SU-DHL-6 (cell line): ENCODE results near the gene MROH2B.

Experiments
- H2AFZ ChIP-seq: fragments of 200-600 bp; sonication (generic); 2 replicates; pipeline ENCODE4 v1.6.1; 2014; ENCODE audit warnings: low read depth, mild to moderate bottlenecking, moderate library complexity, mixed read lengths, antibody characterized with exemption, low read length; ENCODE audit not compliant: severe bottlenecking
- H3F3A ChIP-seq: fragments of 200-600 bp; shearing (Covaris generic); 2 replicates; pipeline ENCODE4 v1.6.0; 2016; ENCODE audit warnings: antibody characterized with exemption, mild to moderate bottlenecking; ENCODE audit not compliant: insufficient read depth
- H3K27ac ChIP-seq: fragments of 200-600 bp; sonication (generic); 2 replicates; pipeline ENCODE4 v1.5.1; 2016; ENCODE audit warnings: low read depth, mild to moderate bottlenecking, low read length, moderate library complexity, mixed read lengths
- H3K27me3 ChIP-seq: fragments of 200-600 bp; sonication (generic), shearing (Covaris generic); 2 replicates; pipeline ENCODE4 v1.6.0; 2014; ENCODE audit warnings: mild to moderate bottlenecking, low read length
- H3K36me3 ChIP-seq: fragments of 200-600 bp; sonication (generic); 2 replicates; pipeline ENCODE4 v1.6.1; 2014; ENCODE audit warnings: mild to moderate bottlenecking, low read length, mixed read lengths
- H3K4me2 ChIP-seq: fragments of 300-600, 200-600 bp; shearing (Covaris generic), sonication (generic); 2 replicates; pipeline ENCODE4 v1.6.0; 2014; ENCODE audit warnings: low read length, low read depth, mild to moderate bottlenecking; ENCODE audit not compliant: poor library complexity, severe bottlenecking
- H3K4me3 ChIP-seq: fragments of 200-600 bp; sonication (generic); 2 replicates; pipeline ENCODE4 v1.5.1; 2014; ENCODE audit warnings: antibody characterized with exemption, low read length, mild to moderate bottlenecking, mixed read lengths; ENCODE audit not compliant: insufficient read depth, poor library complexity, severe bottlenecking
- H3K79me2 ChIP-seq: fragments of 200-600 bp; sonication (generic); 2 replicates; pipeline ENCODE4 v1.6.1; 2014; ENCODE audit warnings: mild to moderate bottlenecking, low read length, moderate library complexity; ENCODE audit not compliant: insufficient read depth
- H3K9ac ChIP-seq: fragments of 200-600 bp; sonication (generic); 2 replicates; pipeline ENCODE4 v1.7.0; 2014; ENCODE audit warnings: mild to moderate bottlenecking, low read length
- H3K9me2 ChIP-seq: fragments of 200-600 bp; sonication (generic); replicated peaks from 2 replicates; pipeline ENCODE4 v1.6.1; 2014; ENCODE audit warnings: low read length; ENCODE audit not compliant: insufficient read depth
- H3K9me3 ChIP-seq: fragments of 200-600 bp; sonication (generic); 2 replicates; pipeline ENCODE4 v1.6.1; 2014; ENCODE audit warnings: low read length, mixed read lengths; ENCODE audit not compliant: insufficient read depth
- H4K20me1 ChIP-seq: fragments of 200-600 bp; sonication (generic); 2 replicates; pipeline ENCODE4 v1.6.1; 2014; ENCODE audit warnings: low read depth, mild to moderate bottlenecking, antibody characterized with exemption, low read length, moderate library complexity, mixed read lengths
- CTCF ChIP-seq: fragments of 200-600 bp; sonication (generic); IDR thresholded peaks from one replicate; pipeline ENCODE4 v1.5.1; 2017; ENCODE audit warnings: antibody characterized with exemption, mild to moderate bottlenecking, low read length, moderate library complexity; ENCODE audit not compliant: insufficient read depth, poor library complexity, severe bottlenecking
- EZH2phosphoT487 ChIP-seq: fragments of 200-600 bp; sonication (generic), shearing (Covaris generic); conservative IDR thresholded peaks from 2 replicates; pipeline ENCODE4 v1.6.1; 2018; ENCODE audit warnings: mild to moderate bottlenecking, antibody characterized with exemption, low read length, moderate library complexity, mixed read lengths

MROH2B gene

GRCh38 chr5:41102341-41102740 is 31.2 kb upstream of the MROH2B start:
- no peak overlapping the region for H3K4me3 ChIP-seq
- H3F3A ChIP-seq: no peaks in the 10 kb centered on the region
- TF ChIP-seq CTCF: no peak
- TF ChIP-seq EZH2phosphoT487: no peak
- no peaks in the 10 kb centered on the region for H4K20me1 ChIP-seq
- no peak overlapping the region for H3K27ac ChIP-seq
- no peak overlapping the region for H3K9ac ChIP-seq
- no peaks in the 10 kb centered on the region for H3K9me3 ChIP-seq
- no peak overlapping the region for H2AFZ ChIP-seq
- no peaks in the 10 kb centered on the region for H3K79me2 ChIP-seq
- H3K27me3 ChIP-seq: no peaks in the 10 kb centered on the region
- H3K36me3 ChIP-seq: no peaks in the 10 kb centered on the region
- no peak overlapping the region for H3K4me2 ChIP-seq
- H3K9me2 ChIP-seq: no peaks in the 10 kb centered on the region

GRCh38 chr5:41097642-41098041 is 26.5 kb upstream of the MROH2B start:
- Histone ChIP-seq H4K20me1 (no peaks in the 10 kb centered on the region), H3K27me3 (no peaks in the 10 kb centered on the region), H3K9me2 (no peaks in the 10 kb centered on the region), H3K79me2 (no peaks in the 10 kb centered on the region), H3K27ac (no peak overlapping the region), H3K4me3 (no peak overlapping the region), H3K9ac (no peak overlapping the region), H3K4me2 (no peak overlapping the region), H2AFZ (no peak overlapping the region), H3F3A (no peaks in the 10 kb centered on the region), H3K36me3 (no peaks in the 10 kb centered on the region), H3K9me3 (no peaks in the 10 kb centered on the region)
- TF ChIP-seq CTCF (no peak), EZH2phosphoT487 (no peak)

GRCh38 chr5:41095324-41096101 is 24.4 kb upstream of the MROH2B start:
- Histone ChIP-seq H3K27ac (no peak overlapping the region), H2AFZ (no peak overlapping the region), H3K79me2 (no peaks in the 10 kb centered on the region), H3K36me3 (no peaks in the 10 kb centered on the region), H3K4me3 (no peak overlapping the region), H3K9me3 (no peaks in the 10 kb centered on the region), H4K20me1 (no peaks in the 10 kb centered on the region), H3F3A (no peaks in the 10 kb centered on the region), H3K9me2 (no peaks in the 10 kb centered on the region), H3K4me2 (no peak overlapping the region), H3K27me3 (no peaks in the 10 kb centered on the region), H3K9ac (no peak overlapping the region)
- TF ChIP-seq CTCF (no peak), EZH2phosphoT487 (no peak)
